HepG2 (cell line): ENCODE results near the gene CLIC1. TPM values are rescaled to one million over a fixed set of nuclear protein-coding genes. Genes with fewer than 3 reads are reported as not detected.
A peak's percentile ranks its signal among the peaks of the same experiment; 100 is the strongest.

Source experiments
- ELF3 ChIP-seq: IDR thresholded peaks from 2 replicates; pipeline ENCODE4 v1.6.1; 2016; ENCODE audit warnings: missing genetic modification reagents, missing compliant biosample characterization
- FOXC1 ChIP-seq: sonication (generic); formaldehyde crosslinking; IDR thresholded peaks from 2 replicates; pipeline ENCODE4 v1.8.0; 2022; ENCODE audit warnings: mild to moderate bottlenecking, missing genetic modification reagents, borderline replicate concordance
- HOXA5 ChIP-seq: sonication (generic); formaldehyde crosslinking; IDR thresholded peaks from 2 replicates; pipeline ENCODE4 v1.4.0; 2020; ENCODE audit warnings: missing genetic modification reagents
- KDM5B ChIP-seq: sonication (generic); formaldehyde crosslinking; IDR thresholded peaks from 2 replicates; pipeline ENCODE4 v1.4.0; 2020; ENCODE audit warnings: missing genetic modification reagents, mild to moderate bottlenecking, borderline replicate concordance
- MAFG ChIP-seq: sonication (generic); formaldehyde crosslinking; IDR thresholded peaks from 2 replicates; pipeline ENCODE4 v1.5.1; 2020; ENCODE audit warnings: mild to moderate bottlenecking, missing genetic modification reagents
- MED1 ChIP-seq: sonication (generic); formaldehyde crosslinking; IDR thresholded peaks from 2 replicates; pipeline ENCODE4 v1.4.0; 2020; ENCODE audit warnings: missing genetic modification reagents
- PAX8 ChIP-seq: sonication (generic); formaldehyde crosslinking; IDR thresholded peaks from 2 replicates; pipeline ENCODE4 v1.8.0; 2022; ENCODE audit warnings: mild to moderate bottlenecking, missing genetic modification reagents, borderline replicate concordance
- RAD21 ChIP-seq: fragments of 450-650 bp; formaldehyde crosslinking; IDR thresholded peaks from 2 replicates; pipeline ENCODE4 v1.5.0; 2020; ENCODE audit warnings: mild to moderate bottlenecking
- RBFOX2 ChIP-seq: fragments of 200-400 bp; formaldehyde crosslinking; IDR thresholded peaks from 2 replicates; pipeline ENCODE4 v1.6.1; 2017; ENCODE audit warnings: low read depth, mild to moderate bottlenecking, low read length
- REPIN1 ChIP-seq: sonication (generic); formaldehyde crosslinking; IDR thresholded peaks from 2 replicates; pipeline ENCODE4 v1.8.0; 2022; ENCODE audit warnings: missing genetic modification reagents, low read depth, mild to moderate bottlenecking, borderline replicate concordance
- TEAD3 ChIP-seq: optimal IDR thresholded peaks from 2 replicates; pipeline ENCODE3; 2016; ENCODE audit warnings: borderline replicate concordance
- YEATS2 ChIP-seq: sonication (generic); formaldehyde crosslinking; IDR thresholded peaks from 2 replicates; pipeline ENCODE4 v1.4.0; 2020; ENCODE audit warnings: missing genetic modification reagents, borderline replicate concordance
- ZFP41 ChIP-seq: sonication (generic); formaldehyde crosslinking; IDR thresholded peaks from 2 replicates; pipeline ENCODE4 v1.4.0; 2020; ENCODE audit warnings: mild to moderate bottlenecking, missing genetic modification reagents, borderline replicate concordance
- ZNF460 ChIP-seq: sonication (generic); formaldehyde crosslinking; IDR thresholded peaks from 2 replicates; pipeline ENCODE4 v1.5.1; 2020; ENCODE audit warnings: missing genetic modification reagents, mild to moderate bottlenecking, borderline replicate concordance
- ZNF572 ChIP-seq: sonication (generic); formaldehyde crosslinking; IDR thresholded peaks from 2 replicates; pipeline ENCODE4 v1.5.1; 2020; ENCODE audit warnings: mild to moderate bottlenecking, missing genetic modification reagents
- ZNF614 ChIP-seq: IDR thresholded peaks from 2 replicates; pipeline ENCODE4 v1.6.1; 2018; ENCODE audit warnings: missing biosample characterization, missing genetic modification reagents, inconsistent platforms, borderline replicate concordance
- ZNF619 ChIP-seq: sonication (generic); formaldehyde crosslinking; IDR thresholded peaks from 2 replicates; pipeline ENCODE4 v1.4.0; 2020; ENCODE audit warnings: mild to moderate bottlenecking, missing genetic modification reagents
- ZSCAN29 ChIP-seq: sonication (generic); formaldehyde crosslinking; conservative IDR thresholded peaks from 2 replicates; pipeline ENCODE4 v1.4.0; 2020; ENCODE audit warnings: mild to moderate bottlenecking, missing genetic modification reagents
- polyA plus RNA-seq, 8 experiments: library from polyadenylated mRNA; depleted of rRNA in 3 of 8; stranded (reverse) in 7 of 8; unstranded in 1 of 8; fragments of >200 nt; fragmentation: Illumina TruSeq in 4 of 8; extraction: Trizol in 4 of 8; gene quantifications; 2 replicates each; pipeline versions ENCODE4 v1.2.1 to v1.2.3, GENCODE V29; 2011 to 2016; ENCODE audit warnings: low read depth in 4 of 8, missing spikeins in 1 of 8, mixed read lengths in 1 of 8; ENCODE audit not compliant: insufficient read depth in 1 of 8
- total RNA-seq, 5 experiments: library from RNA; depleted of rRNA; stranded (reverse); fragments of >200 nt; fragmentation: Illumina TruSeq; extraction: Trizol; gene quantifications; 2 replicates each; pipeline ENCODE4 v1.2.3, GENCODE V29; 2016; ENCODE audit warnings: low read depth in 1 of 5
- TF ChIP-seq, protein P1 (sequence below): sonication (generic); formaldehyde crosslinking; IDR thresholded peaks from 2 replicates; pipeline ENCODE4 v1.5.0; 2020; ENCODE audit warnings: missing genetic modification reagents, mild to moderate bottlenecking, borderline replicate concordance
- TF ChIP-seq, protein P2 (sequence below): sonication (generic); formaldehyde crosslinking; conservative IDR thresholded peaks from 2 replicates; pipeline ENCODE4 v1.4.0; 2020; ENCODE audit warnings: missing genetic modification reagents
- TF ChIP-seq, protein P3 (sequence below): sonication (generic); formaldehyde crosslinking; IDR thresholded peaks from 2 replicates; pipeline ENCODE4 v1.4.0; 2020; ENCODE audit warnings: missing genetic modification reagents
- TF ChIP-seq, protein P4 (sequence below): sonication (generic); formaldehyde crosslinking; IDR thresholded peaks from 2 replicates; pipeline ENCODE4; 2020; ENCODE audit warnings: missing genetic modification reagents, mild to moderate bottlenecking, borderline replicate concordance
- TF ChIP-seq, protein P5 (sequence below): IDR thresholded peaks from 2 replicates; pipeline ENCODE4 v1.6.1; 2016; ENCODE audit warnings: low read depth, borderline replicate concordance

The CLIC1 gene
- total and polyA plus RNA-seq, 2 of the 13 experiments (the other 11 are each of a cell fraction or from before 2014, with no cell fraction given), result 602 to 891 TPM

DNA sequence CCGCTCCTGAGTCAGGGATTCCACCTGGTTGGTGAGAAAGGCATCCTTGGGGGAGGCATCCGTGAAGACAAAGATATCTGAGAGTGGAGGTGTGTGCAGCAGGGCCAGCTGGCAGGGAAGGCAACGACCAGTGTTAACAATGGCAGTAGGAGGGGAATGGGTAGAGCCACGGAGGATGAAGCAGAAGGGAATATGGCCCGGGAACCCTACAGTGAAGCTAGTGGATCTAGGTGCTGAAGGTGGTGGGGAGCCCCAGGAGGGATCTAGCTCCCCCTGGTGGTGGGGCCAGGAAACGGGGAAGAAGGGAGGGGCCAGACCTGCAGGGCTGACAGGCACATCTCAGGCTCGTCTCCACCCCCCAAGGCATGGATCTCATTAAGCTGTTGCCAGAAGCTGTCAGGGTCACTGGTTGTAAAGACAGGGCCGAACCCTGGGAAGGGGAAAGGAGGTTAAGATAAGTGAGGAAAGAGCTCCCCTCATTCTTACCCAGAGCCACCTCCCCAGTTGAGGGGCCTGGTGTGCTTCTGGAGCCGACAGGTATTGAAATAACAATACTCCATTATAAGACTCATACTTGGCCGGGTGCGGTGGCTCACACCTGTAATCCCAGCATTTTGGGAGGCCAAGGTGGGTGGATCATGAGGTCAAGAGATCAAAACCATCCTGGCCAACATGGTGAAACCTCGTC lies 33.5 kb upstream of the CLIC1 start (continued):
- peak; percentile 77; the same call in 1 of the 2 replicates for TF ChIP-seq KDM5B
- TF ChIP-seq, protein P1, sequence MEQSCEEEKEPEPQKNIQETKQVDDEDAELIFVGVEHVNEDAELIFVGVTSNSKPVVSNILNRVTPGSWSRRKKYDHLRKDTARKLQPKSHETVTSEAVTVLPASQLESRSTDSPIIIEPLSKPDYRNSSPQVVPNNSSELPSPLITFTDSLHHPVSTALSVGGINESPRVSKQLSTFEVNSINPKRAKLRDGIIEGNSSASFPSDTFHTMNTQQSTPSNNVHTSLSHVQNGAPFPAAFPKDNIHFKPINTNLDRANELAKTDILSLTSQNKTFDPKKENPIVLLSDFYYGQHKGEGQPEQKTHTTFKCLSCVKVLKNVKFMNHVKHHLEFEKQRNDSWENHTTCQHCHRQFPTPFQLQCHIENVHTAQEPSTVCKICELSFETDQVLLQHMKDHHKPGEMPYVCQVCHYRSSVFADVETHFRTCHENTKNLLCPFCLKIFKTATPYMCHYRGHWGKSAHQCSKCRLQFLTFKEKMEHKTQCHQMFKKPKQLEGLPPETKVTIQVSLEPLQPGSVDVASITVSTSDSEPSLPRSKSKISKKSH (CRISPR knock-in tag), result peak; percentile 84; the same call in 1 of the 2 replicates
- peak; percentile 69 for TF ChIP-seq TEAD3
- TF ChIP-seq RAD21 (CRISPR knock-in tag), result peak; percentile 96
- TF ChIP-seq, protein P2, sequence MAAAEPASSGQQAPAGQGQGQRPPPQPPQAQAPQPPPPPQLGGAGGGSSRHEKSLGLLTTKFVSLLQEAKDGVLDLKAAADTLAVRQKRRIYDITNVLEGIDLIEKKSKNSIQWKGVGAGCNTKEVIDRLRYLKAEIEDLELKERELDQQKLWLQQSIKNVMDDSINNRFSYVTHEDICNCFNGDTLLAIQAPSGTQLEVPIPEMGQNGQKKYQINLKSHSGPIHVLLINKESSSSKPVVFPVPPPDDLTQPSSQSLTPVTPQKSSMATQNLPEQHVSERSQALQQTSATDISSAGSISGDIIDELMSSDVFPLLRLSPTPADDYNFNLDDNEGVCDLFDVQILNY, result 0 out of 2 replicates have a peak, but pooled peaks have one; percentile 6
- TF ChIP-seq PAX8 (CRISPR knock-in tag), result no peak
- peak; percentile 75; the same call in 1 of the 2 replicates for TF ChIP-seq ZNF614
- TF ChIP-seq ZSCAN29 (CRISPR knock-in tag), result 0 out of 2 replicates have a peak, but pooled peaks have one; percentile 25
- TF ChIP-seq, protein P3, sequence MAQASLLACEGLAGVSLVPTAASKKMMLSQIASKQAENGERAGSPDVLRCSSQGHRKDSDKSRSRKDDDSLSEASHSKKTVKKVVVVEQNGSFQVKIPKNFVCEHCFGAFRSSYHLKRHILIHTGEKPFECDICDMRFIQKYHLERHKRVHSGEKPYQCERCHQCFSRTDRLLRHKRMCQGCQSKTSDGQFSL (CRISPR knock-in tag), result peak; percentile 69; the same call in 1 of the 2 replicates
- TF ChIP-seq ZNF460, result no peak
- TF ChIP-seq YEATS2 (CRISPR knock-in tag), result peak; percentile 75; the same call in 1 of the 2 replicates
- 0 out of 2 replicates have a peak, but pooled peaks have one; percentile 56 for TF ChIP-seq HOXA5 (CRISPR knock-in tag)
- TF ChIP-seq ELF3 (CRISPR knock-in tag), result peak; percentile 71
- TF ChIP-seq MED1 (CRISPR knock-in tag), result peak; percentile 57; the same call in 1 of the 2 replicates
- 0 out of 2 replicates have a peak, but pooled peaks have one; percentile 47 for TF ChIP-seq FOXC1 (CRISPR knock-in tag)
- TF ChIP-seq, protein P4, sequence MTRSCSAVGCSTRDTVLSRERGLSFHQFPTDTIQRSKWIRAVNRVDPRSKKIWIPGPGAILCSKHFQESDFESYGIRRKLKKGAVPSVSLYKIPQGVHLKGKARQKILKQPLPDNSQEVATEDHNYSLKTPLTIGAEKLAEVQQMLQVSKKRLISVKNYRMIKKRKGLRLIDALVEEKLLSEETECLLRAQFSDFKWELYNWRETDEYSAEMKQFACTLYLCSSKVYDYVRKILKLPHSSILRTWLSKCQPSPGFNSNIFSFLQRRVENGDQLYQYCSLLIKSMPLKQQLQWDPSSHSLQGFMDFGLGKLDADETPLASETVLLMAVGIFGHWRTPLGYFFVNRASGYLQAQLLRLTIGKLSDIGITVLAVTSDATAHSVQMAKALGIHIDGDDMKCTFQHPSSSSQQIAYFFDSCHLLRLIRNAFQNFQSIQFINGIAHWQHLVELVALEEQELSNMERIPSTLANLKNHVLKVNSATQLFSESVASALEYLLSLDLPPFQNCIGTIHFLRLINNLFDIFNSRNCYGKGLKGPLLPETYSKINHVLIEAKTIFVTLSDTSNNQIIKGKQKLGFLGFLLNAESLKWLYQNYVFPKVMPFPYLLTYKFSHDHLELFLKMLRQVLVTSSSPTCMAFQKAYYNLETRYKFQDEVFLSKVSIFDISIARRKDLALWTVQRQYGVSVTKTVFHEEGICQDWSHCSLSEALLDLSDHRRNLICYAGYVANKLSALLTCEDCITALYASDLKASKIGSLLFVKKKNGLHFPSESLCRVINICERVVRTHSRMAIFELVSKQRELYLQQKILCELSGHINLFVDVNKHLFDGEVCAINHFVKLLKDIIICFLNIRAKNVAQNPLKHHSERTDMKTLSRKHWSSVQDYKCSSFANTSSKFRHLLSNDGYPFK, result peak; percentile 39; the same call in 1 of the 2 replicates
- TF ChIP-seq RBFOX2, result no peak
- no peak for TF ChIP-seq MAFG
- 0 out of 2 replicates have a peak, but pooled peaks have one; percentile 50 for TF ChIP-seq ZNF572 (CRISPR knock-in tag)
- 0 out of 2 replicates have a peak, but pooled peaks have one; percentile 78 for TF ChIP-seq ZNF619
- peak; percentile 46; the same call in 1 of the 2 replicates for TF ChIP-seq REPIN1
- TF ChIP-seq, protein P5, sequence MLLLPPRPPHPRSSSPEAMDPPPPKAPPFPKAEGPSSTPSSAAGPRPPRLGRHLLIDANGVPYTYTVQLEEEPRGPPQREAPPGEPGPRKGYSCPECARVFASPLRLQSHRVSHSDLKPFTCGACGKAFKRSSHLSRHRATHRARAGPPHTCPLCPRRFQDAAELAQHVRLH (CRISPR knock-in tag), result peak; percentile 66; the same call in 1 of the 2 replicates
- peak; percentile 39; the same call in 1 of the 2 replicates for TF ChIP-seq ZFP41 (CRISPR knock-in tag)
